BJ (cell line): ENCODE results near the gene ST3GAL4. TPM values are rescaled to one million over a fixed set of nuclear protein-coding genes. Genes with fewer than 3 reads are reported as not detected.

Experiments used
- CTCF ChIA-PET: fragments of 350-600 bp; formaldehyde crosslinking; extraction: SDS; loops from one replicate; lab custom pipeline; 2021; ENCODE audit warnings: antibody characterized with exemption, inconsistent platforms; lab: Yijun Ruan, JAX
- POLR2A ChIA-PET: fragments of 300-600 bp; sonication (Branson Sonifier 250); formaldehyde crosslinking; extraction: SDS; loops from one replicate; lab custom pipeline; 2021; ENCODE audit warnings: antibody characterized with exemption; lab: Charles Lee
- DNase-seq: peaks from one replicate; pipeline ENCODE4 v3.0.0-alpha.2; 2011; ENCODE audit warnings: low read depth
- H3K27me3 ChIP-seq: 2 replicates; pipeline ENCODE4 v1.6.0; 2011; ENCODE audit warnings: low read length; ENCODE audit not compliant: control insufficient read depth, insufficient read depth
- H3K36me3 ChIP-seq: 2 replicates; pipeline ENCODE4 v1.5.1; 2011; ENCODE audit warnings: low read length; ENCODE audit not compliant: control insufficient read depth, insufficient read depth
- H3K4me3 ChIP-seq: 2 replicates; pipeline ENCODE4 v1.5.1; 2011; ENCODE audit warnings: low read depth, mild to moderate bottlenecking, control low read depth, low read length
- CTCF ChIP-seq: IDR thresholded peaks from 2 replicates; pipeline ENCODE4 v1.5.1; 2011; ENCODE audit warnings: low read depth, mild to moderate bottlenecking, control low read depth, inconsistent platforms, low read length, moderate library complexity; ENCODE audit not compliant: insufficient read depth
- polyA plus RNA-seq: library from polyadenylated mRNA; depleted of rRNA; stranded (reverse); fragments of >200 nt; gene quantifications from 2 replicates; pipeline ENCODE4 v1.2.3, GENCODE V29; 2011

Gene ST3GAL4
- polyA plus RNA-seq, 1 experiment: 31.8 TPM

GRCh38 chr11:126338346-126339055 is 17.0 kb upstream of the ST3GAL4 start:
- POLR2A ChIA-PET: no interaction called here
- TF ChIP-seq CTCF: no peak
- Histone ChIP-seq H3K4me3 (no peak overlapping the region), H3K27me3 (no peaks in the 10 kb centered on the region), H3K36me3 (0 out of 2 replicates have a peak, but pooled peaks cover 3% of the 10 kb centered on the region)
- no peak for DNase-seq
- CTCF ChIA-PET: interaction anchor here (1.0 to 4.0 kb wide), 2 partner anchors 16 to 28 kb away, joined by 3 to 17 read pairs; no protein-coding TSS in a partner anchor

GRCh38 chr11:126339073-126339862 is 16.2 kb upstream of the ST3GAL4 start:
- no peak for DNase-seq
- H3K27me3 ChIP-seq: no peaks in the 10 kb centered on the region
- no peak overlapping the region for H3K4me3 ChIP-seq
- ChIA-PET CTCF (interaction anchor here (1.0 to 1.2 kb wide), 2 partner anchors 15 to 28 kb away, joined by 3 to 4 read pairs; no protein-coding TSS in a partner anchor), POLR2A (no interaction called here)
- H3K36me3 ChIP-seq: peaks cover 3% of the 10 kb centered on the region; the same call in 1 of the 2 replicates
- no peak for TF ChIP-seq CTCF

- no peak for TF ChIP-seq CTCF
- ChIA-PET POLR2A (no interaction called here), CTCF (interaction anchor here (1.1 to 1.2 kb wide), 2 partner anchors 29 to 141 kb away, joined by 4 to 5 read pairs; no protein-coding TSS in a partner anchor)
- no peak overlapping the region for H3K4me3 ChIP-seq
- DNase-seq: no peak
- H3K36me3 ChIP-seq: peaks cover 3% of the 10 kb centered on the region; the same call in 1 of the 2 replicates
- H3K27me3 ChIP-seq: no peaks in the 10 kb centered on the region
Observed at GRCh38 chr11:126339863-126340434, 15.5 kb upstream of the ST3GAL4 start.

- DNase-seq: no peak
- Histone ChIP-seq H3K36me3 (peaks cover 3% of the 10 kb centered on the region; the same call in 1 of the 2 replicates), H3K27me3 (no peaks in the 10 kb centered on the region), H3K4me3 (no peak overlapping the region)
- no peak for TF ChIP-seq CTCF
- CTCF ChIA-PET: interaction anchor here (1.1 to 1.6 kb wide), 4 partner anchors 12 to 140 kb away, joined by 3 to 5 read pairs (median 4); no protein-coding TSS in a partner anchor
- POLR2A ChIA-PET: interaction anchor here (1.0 kb wide), 1 partner anchor 9 kb away, joined by 3 read pairs; no protein-coding TSS in a partner anchor
Observed at GRCh38 chr11:126340960-126341606, 14.4 kb upstream of the ST3GAL4 start.
